ENCODE results near the gene PRDX1. TPM values are rescaled to one million over a fixed set of nuclear protein-coding genes. Genes with fewer than 3 reads are reported as not detected.
"Not testable (repeated sequence)": the region's sequence is repeated elsewhere in the genome, so short reads cannot be mapped to it uniquely, and the experiment has no call there.

The PRDX1 gene
- total RNA-seq, 1 donor from 2014 or later, result 682 TPM

- H3K27me3 Mint-ChIP-seq, result no peaks in the 10 kb centered on the region
- DNase-seq, result no peak
- H3K4me3 Mint-ChIP-seq, result no peak overlapping the region
- no peaks in the 10 kb centered on the region for H3K9me3 Mint-ChIP-seq
- H3K4me1 Mint-ChIP-seq, result peaks cover 5% of the 10 kb centered on the region
- H3K36me3 Mint-ChIP-seq (ENCODE audit: low read depth), result peaks cover 42% of the 10 kb centered on the region
- intact Hi-C loops (cut with micrococcal nuclease), result no loop called here
- H3K27ac Mint-ChIP-seq, result no peak overlapping the region
Observed at GRCh38 chr1:45507195-45507594, 14.5 kb downstream of the PRDX1 start.

- no peak overlapping the region for H3K4me3 Mint-ChIP-seq
- DNase-seq, result no peak
- peaks cover 14% of the 10 kb centered on the region for H3K36me3 Mint-ChIP-seq (ENCODE audit: low read depth)
- H3K27ac Mint-ChIP-seq, result no peak overlapping the region
- H3K27me3 Mint-ChIP-seq, result no peaks in the 10 kb centered on the region
- no peaks in the 10 kb centered on the region for H3K9me3 Mint-ChIP-seq
- H3K4me1 Mint-ChIP-seq, result peaks cover 30% of the 10 kb centered on the region
- intact Hi-C loops (cut with micrococcal nuclease), result no loop called here
Observed at GRCh38 chr1:45503462-45504360, 18.0 kb downstream of the PRDX1 start.

GRCh38 chr1:45501505-45501859 lies 20.2 kb downstream of the PRDX1 start:
- Mint-ChIP-seq H3K27me3 (no peaks in the 10 kb centered on the region), H3K4me3 (peak overlapping the region; percentile 95), H3K4me1 (peaks cover 30% of the 10 kb centered on the region), H3K27ac (no peak overlapping the region), H3K9me3 (no peaks in the 10 kb centered on the region), H3K36me3 (ENCODE audit: low read depth) (peaks cover 6% of the 10 kb centered on the region)
- intact Hi-C loops (cut with micrococcal nuclease), result loop anchor here (2.0 kb wide), 1 partner anchor 19 kb away; the partner anchor contains the start of gene PRDX1
- DNase-seq, result no peak

GRCh38 chr1:45499415-45499769 lies 22.3 kb downstream of the PRDX1 start:
- Mint-ChIP-seq H3K27ac (peak overlapping the region; percentile 90), H3K36me3 (ENCODE audit: low read depth) (peaks cover 6% of the 10 kb centered on the region), H3K4me3 (peak overlapping the region; percentile 95), H3K4me1 (peaks cover 30% of the 10 kb centered on the region), H3K9me3 (no peaks in the 10 kb centered on the region), H3K27me3 (no peaks in the 10 kb centered on the region)
- intact Hi-C loops (cut with micrococcal nuclease), result loop anchor here (10.0 kb wide), 2 partner anchors 665 to 695 kb away; partner anchors contain the start of genes BTBD19, DYNLT4 and PLK3
- peak; percentile 74 for DNase-seq

- no peak for DNase-seq
- Mint-ChIP-seq H3K9me3 (no peaks in the 10 kb centered on the region), H3K4me3 (peak overlapping the region; percentile 95), H3K27me3 (no peaks in the 10 kb centered on the region), H3K36me3 (ENCODE audit: low read depth) (peaks cover 4% of the 10 kb centered on the region), H3K27ac (no peak overlapping the region), H3K4me1 (peaks cover 30% of the 10 kb centered on the region)
- intact Hi-C loops (cut with micrococcal nuclease), result loop anchor here (10.0 kb wide), 2 partner anchors 663 to 693 kb away; partner anchors contain the start of genes BTBD19, DYNLT4 and PLK3
Observed at GRCh38 chr1:45498279-45498678, 23.4 kb downstream of the PRDX1 start.

- H3K27me3 Mint-ChIP-seq, result peaks cover 9% of the 10 kb centered on the region
- H3K27ac Mint-ChIP-seq, result no peak overlapping the region
- H3K4me1 Mint-ChIP-seq, result peaks cover 12% of the 10 kb centered on the region
- no peaks in the 10 kb centered on the region for H3K9me3 Mint-ChIP-seq
- H3K36me3 Mint-ChIP-seq (ENCODE audit: low read depth), result peaks cover 6% of the 10 kb centered on the region
- H3K4me3 Mint-ChIP-seq, result no peak overlapping the region
- DNase-seq, result peak; percentile 87
- intact Hi-C loops (cut with micrococcal nuclease), result loop anchor here (1.0 to 10.0 kb wide), 4 partner anchors 133 to 761 kb away; partner anchors contain the start of genes BTBD19, DYNLT4, PLK3 and RNU5D-1
Observed at GRCh38 chr1:45493116-45493697, 28.5 kb downstream of the PRDX1 start.

GRCh38 chr1:45492691-45493090 lies 29.0 kb downstream of the PRDX1 start:
- no peak for DNase-seq
- H3K4me3 Mint-ChIP-seq, result no peak overlapping the region
- H3K36me3 Mint-ChIP-seq (ENCODE audit: low read depth), result peaks cover 7% of the 10 kb centered on the region
- H3K27ac Mint-ChIP-seq, result no peak overlapping the region
- peaks cover 13% of the 10 kb centered on the region for H3K4me1 Mint-ChIP-seq
- no peaks in the 10 kb centered on the region for H3K9me3 Mint-ChIP-seq
- intact Hi-C loops (cut with micrococcal nuclease), result loop anchor here (1.0 to 10.0 kb wide), 4 partner anchors 132 to 760 kb away; partner anchors contain the start of genes BTBD19, DYNLT4, PLK3 and RNU5D-1
- H3K27me3 Mint-ChIP-seq, result peaks cover 11% of the 10 kb centered on the region

- Mint-ChIP-seq H3K27me3 (peaks cover 11% of the 10 kb centered on the region), H3K4me1 (peaks cover 13% of the 10 kb centered on the region), H3K4me3 (no peak overlapping the region), H3K27ac (no peak overlapping the region), H3K9me3 (no peaks in the 10 kb centered on the region), H3K36me3 (ENCODE audit: low read depth) (peaks cover 7% of the 10 kb centered on the region)
- DNase-seq, result no peak
- intact Hi-C loops (cut with micrococcal nuclease), result loop anchor here (1.0 to 10.0 kb wide), 8 partner anchors 9 to 759 kb away; partner anchors contain the start of genes AKR1A1, BTBD19, CCDC163 and DYNLT4
Observed at GRCh38 chr1:45491487-45492260, 30.0 kb downstream of the PRDX1 start.

- no peaks in the 10 kb centered on the region for H3K9me3 Mint-ChIP-seq
- peaks cover 13% of the 10 kb centered on the region for H3K4me1 Mint-ChIP-seq
- H3K4me3 Mint-ChIP-seq, result no peak within 1 kb of the TSS
- peak; percentile 99 for DNase-seq
- intact Hi-C loops (cut with micrococcal nuclease), result loop anchor here (1.0 to 10.0 kb wide), 8 partner anchors 9 to 759 kb away; partner anchors contain the start of genes AKR1A1, BTBD19, CCDC163 and DYNLT4
- H3K27me3 Mint-ChIP-seq, result peaks cover 11% of the 10 kb centered on the region
- no peak within 1 kb of the TSS for H3K27ac Mint-ChIP-seq
- peaks cover 6% of the 10 kb centered on the region for H3K36me3 Mint-ChIP-seq (ENCODE audit: low read depth)
Observed at GRCh38 chr1:45490626-45491486, 30.8 kb downstream of the PRDX1 start, which contains the start of gene TESK2. TESK2 (minus strand) TSS chr1:45491163; CDS start chr1:45457785, 33,378 bp downstream.

- H3K27me3 Mint-ChIP-seq, result peaks cover 11% of the 10 kb centered on the region
- intact Hi-C loops (cut with micrococcal nuclease), result loop anchor here (5.0 to 10.0 kb wide), 3 partner anchors 655 to 758 kb away; partner anchors contain the start of genes BTBD19, DYNLT4, PLK3 and RNU5D-1
- H3K9me3 Mint-ChIP-seq, result no peaks in the 10 kb centered on the region
- H3K4me1 Mint-ChIP-seq, result peaks cover 13% of the 10 kb centered on the region
- H3K4me3 Mint-ChIP-seq, result no peak overlapping the region
- DNase-seq, result no peak
- peaks cover 6% of the 10 kb centered on the region for H3K36me3 Mint-ChIP-seq (ENCODE audit: low read depth)
- H3K27ac Mint-ChIP-seq, result no peak overlapping the region
Observed at GRCh38 chr1:45490121-45490625, 31.5 kb downstream of the PRDX1 start.

- H3K27me3 Mint-ChIP-seq, result peaks cover 11% of the 10 kb centered on the region
- not testable (repeated sequence) for H3K4me3 Mint-ChIP-seq
Observed at GRCh38 chr1:45489379-45489778, 32.3 kb downstream of the PRDX1 start.

GRCh38 chr1:45488666-45489377 lies 32.9 kb downstream of the PRDX1 start:
- H3K9me3 Mint-ChIP-seq, result no peaks in the 10 kb centered on the region
- intact Hi-C loops (cut with micrococcal nuclease), result no loop called here
- H3K27me3 Mint-ChIP-seq, result peaks cover 11% of the 10 kb centered on the region

More at GRCh38 chr1:45489379-45489778, 32.3 kb downstream of the PRDX1 start:
- H3K4me1 Mint-ChIP-seq, result peaks cover 13% of the 10 kb centered on the region
- intact Hi-C loops (cut with micrococcal nuclease); DNase-seq; H3K36me3 Mint-ChIP-seq (ENCODE audit: low read depth); H3K27ac Mint-ChIP-seq; H3K9me3 Mint-ChIP-seq: not testable (repeated sequence)

More at GRCh38 chr1:45488666-45489377, 32.9 kb downstream of the PRDX1 start:
- H3K4me3 Mint-ChIP-seq, result no peak overlapping the region
- H3K4me1 Mint-ChIP-seq, result peaks cover 13% of the 10 kb centered on the region
- H3K36me3 Mint-ChIP-seq (ENCODE audit: low read depth), result peaks cover 6% of the 10 kb centered on the region
- DNase-seq, result no peak
- peak overlapping the region; percentile 28 for H3K27ac Mint-ChIP-seq

Measured in activated CD4-positive, alpha-beta T cell treated with anti-CD3 and anti-CD28 coated beads, Interleukin-2, amount 10 ng/mL, durations not matched to agents 24 days and 14 days (primary cell).